Body of pancreas (tissue), 4 donors: ENCODE data around the gene ASMTL.

ENCODE experiments used
- POLR2A ChIP-seq, 3 donors: fragments of 450-650 bp; IDR thresholded peaks; one replicate each; pipeline ENCODE4 v1.6.1; 2016; ENCODE audit warnings: antibody characterized with exemption in 3 of 3, mild to moderate bottlenecking in 2 of 3
- TF ChIP-seq, protein P1 (sequence below), 7 experiments: fragments of 450-650 bp in 4 of 7; fragments of 200-600 bp in 3 of 7; sonication (generic) in 3 of 7; IDR thresholded peaks; one replicate each; pipeline ENCODE4 v1.5.1; 2016 to 2019; ENCODE audit warnings: antibody characterized with exemption in 7 of 7

DNA sequence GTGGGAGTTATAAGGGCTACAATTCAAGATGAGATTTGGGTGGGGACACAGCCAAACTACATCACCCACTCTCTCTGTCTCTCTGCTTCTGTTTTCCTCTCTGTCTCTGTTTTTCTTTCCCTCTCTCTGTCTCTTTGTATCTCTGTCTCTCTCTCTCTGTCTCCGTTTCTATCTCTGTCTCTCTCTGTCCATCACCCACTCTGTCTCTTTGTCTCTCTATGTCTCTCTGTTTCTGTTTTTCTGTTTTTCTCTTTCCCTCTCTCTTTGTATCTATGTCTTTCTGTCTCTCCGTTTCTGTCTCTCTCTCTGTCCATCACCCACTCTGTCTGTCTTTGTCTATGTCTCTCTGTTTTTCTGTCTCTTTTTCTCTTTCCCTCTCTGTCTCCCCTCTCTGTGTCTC is 90.8 kb downstream of the ASMTL start:
- TF ChIP-seq, protein P1, sequence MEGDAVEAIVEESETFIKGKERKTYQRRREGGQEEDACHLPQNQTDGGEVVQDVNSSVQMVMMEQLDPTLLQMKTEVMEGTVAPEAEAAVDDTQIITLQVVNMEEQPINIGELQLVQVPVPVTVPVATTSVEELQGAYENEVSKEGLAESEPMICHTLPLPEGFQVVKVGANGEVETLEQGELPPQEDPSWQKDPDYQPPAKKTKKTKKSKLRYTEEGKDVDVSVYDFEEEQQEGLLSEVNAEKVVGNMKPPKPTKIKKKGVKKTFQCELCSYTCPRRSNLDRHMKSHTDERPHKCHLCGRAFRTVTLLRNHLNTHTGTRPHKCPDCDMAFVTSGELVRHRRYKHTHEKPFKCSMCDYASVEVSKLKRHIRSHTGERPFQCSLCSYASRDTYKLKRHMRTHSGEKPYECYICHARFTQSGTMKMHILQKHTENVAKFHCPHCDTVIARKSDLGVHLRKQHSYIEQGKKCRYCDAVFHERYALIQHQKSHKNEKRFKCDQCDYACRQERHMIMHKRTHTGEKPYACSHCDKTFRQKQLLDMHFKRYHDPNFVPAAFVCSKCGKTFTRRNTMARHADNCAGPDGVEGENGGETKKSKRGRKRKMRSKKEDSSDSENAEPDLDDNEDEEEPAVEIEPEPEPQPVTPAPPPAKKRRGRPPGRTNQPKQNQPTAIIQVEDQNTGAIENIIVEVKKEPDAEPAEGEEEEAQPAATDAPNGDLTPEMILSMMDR (IDR thresholded peaks at IDR 0.05): no peak
- no peak for TF ChIP-seq POLR2A (IDR thresholded peaks at IDR 0.05)
